K562 (cell line): ENCODE measurements around the gene AP5M1. TPM values are rescaled to one million over a fixed set of nuclear protein-coding genes. Genes with fewer than 3 reads are reported as not detected.
"Not testable (repeated sequence)": the region's sequence is repeated elsewhere in the genome, so short reads cannot be mapped to it uniquely, and the experiment has no call there.

ENCODE experiments used
- ATAC-seq: fragments of 200-7000 bp; cut with Tn5 transposase; 3 replicates; pipeline ENCODE4 v1.9.1; 2020; ENCODE audit warnings: moderate library complexity
- BruUV-seq: library from RNA; stranded (reverse); fragments of 400-500 nt; replicated peaks from 2 replicates; lab custom pipeline; 2021; lab: Mats Ljungman, UMichigan
- CTCF ChIA-PET: fragments of 300-600 bp; formaldehyde crosslinking; extraction: SDS; loops from one replicate; lab custom pipeline; 2021; ENCODE audit warnings: low intra/inter-chr PET ratio; lab: Yijun Ruan, JAX
- POLR2A ChIA-PET: fragments of 300-600, 350-650 bp; sonication (Branson Sonifier 250); formaldehyde crosslinking; extraction: SDS; loops from one replicate; lab custom pipeline; 2021; ENCODE audit warnings: antibody characterized with exemption, inconsistent platforms; lab: Yijun Ruan, JAX
- DNase-seq, 4 experiments: peaks; one replicate each; pipeline versions ENCODE4 v3.0.0 to v3.0.0-alpha.2; 2011 to 2018; ENCODE audit warnings: low spot score in 3 of 4, mixed read lengths in 3 of 4; ENCODE audit errors: extremely low read depth in 1 of 4
- FAIRE-seq: peaks from 2 replicates; lab custom pipeline; 2011; peaks lifted over from hg19 to GRCh38; lab: Jason Lieb, UNC
- H2AFZ ChIP-seq: 2 replicates; pipeline ENCODE4 v1.6.0; 2011; ENCODE audit warnings: low read depth, low read length, control low read depth, inconsistent platforms
- H3K27ac ChIP-seq: fragments of 200-600 bp; 3 replicates; pipeline ENCODE4 v1.8.0; 2011; ENCODE audit warnings: low read depth, mild to moderate bottlenecking, control low read depth, inconsistent platforms, low read length, moderate library complexity, mixed read lengths; ENCODE audit errors: extremely low read depth
- H3K27me3 ChIP-seq, 2 experiments: fragments of 300-600 bp in 1 of 2; 2 replicates in 1 of 2; 3 replicates in 1 of 2; pipeline versions ENCODE4 v1.6.0 to v1.8.0; 2011; ENCODE audit warnings: inconsistent platforms in 2 of 2, low read length in 2 of 2, mild to moderate bottlenecking in 1 of 2, mixed read lengths in 1 of 2, moderate library complexity in 1 of 2; ENCODE audit not compliant: control insufficient read depth in 2 of 2, insufficient read depth in 2 of 2
- H3K36me3 ChIP-seq: fragments of 300-600 bp; 3 replicates; pipeline ENCODE4 v1.8.0; 2011; ENCODE audit warnings: mild to moderate bottlenecking, low read length, inconsistent platforms; ENCODE audit not compliant: control insufficient read depth, insufficient read depth
- H3K4me1 ChIP-seq, 2 experiments: fragments of 200-600 bp in 1 of 2; replicated peaks in 1 of 2; 2 replicates in 1 of 2; 3 replicates in 1 of 2; pipeline versions ENCODE4 v1.5.1 to v1.8.0; 2011; ENCODE audit warnings: inconsistent platforms in 2 of 2, low read length in 2 of 2, mild to moderate bottlenecking in 1 of 2, mixed read lengths in 1 of 2, moderate library complexity in 1 of 2; ENCODE audit not compliant: control insufficient read depth in 2 of 2, insufficient read depth in 2 of 2
- H3K4me2 ChIP-seq: 2 replicates; pipeline ENCODE4 v1.6.1; 2011; ENCODE audit warnings: low read length, control low read depth, inconsistent platforms, mixed read lengths; ENCODE audit not compliant: insufficient read depth
- H3K4me3 ChIP-seq: fragments of 200-600 bp; sonication (generic), shearing (Covaris generic); 2 replicates; pipeline ENCODE4 v1.5.1; 2016; ENCODE audit warnings: control low read depth, inconsistent platforms
- H3K79me2 ChIP-seq: fragments of 200-600 bp; 3 replicates; pipeline ENCODE4 v1.8.0; 2011; ENCODE audit warnings: low read length, inconsistent platforms; ENCODE audit not compliant: control insufficient read depth, insufficient read depth
- H3K9ac ChIP-seq, 2 experiments: 2 replicates each; pipeline versions ENCODE4 v1.6.0 to v1.6.1; 2011; ENCODE audit warnings: low read depth in 2 of 2, low read length in 2 of 2, control low read depth in 1 of 2, inconsistent platforms in 1 of 2, mild to moderate bottlenecking in 1 of 2, mixed read lengths in 1 of 2; ENCODE audit not compliant: insufficient read depth in 1 of 2
- H3K9me1 ChIP-seq: one replicate; pipeline ENCODE4 v1.6.0; 2011; ENCODE audit warnings: inconsistent platforms, mild to moderate bottlenecking, low read length, moderate library complexity; ENCODE audit not compliant: control insufficient read depth, insufficient read depth
- H3K9me3 ChIP-seq: replicated peaks from 2 replicates; pipeline ENCODE4 v1.5.1; 2011; ENCODE audit warnings: low read depth, low read length, inconsistent platforms; ENCODE audit not compliant: control insufficient read depth, insufficient read depth
- H4K20me1 ChIP-seq: replicated peaks from 2 replicates; pipeline ENCODE4 v1.6.1; 2011; ENCODE audit warnings: low read length, inconsistent platforms, mixed read lengths; ENCODE audit not compliant: control insufficient read depth, insufficient read depth
- KAT7 ChIP-seq: sonication (generic); formaldehyde crosslinking; IDR thresholded peaks from 2 replicates; pipeline ENCODE4 v1.8.0; 2022; ENCODE audit warnings: missing genetic modification reagents, mild to moderate bottlenecking, borderline replicate concordance
- KLF13 ChIP-seq: fragments of 450-650 bp; IDR thresholded peaks from 2 replicates; pipeline ENCODE4 v1.6.1; 2016; ENCODE audit warnings: missing genetic modification characterization, low read depth, mild to moderate bottlenecking, missing compliant biosample characterization, moderate library complexity, borderline replicate concordance
- NFE2 ChIP-seq: IDR thresholded peaks from 2 replicates; pipeline ENCODE4 v1.6.1; 2014; ENCODE audit warnings: antibody characterized with exemption, low read depth
- NFE2L1 ChIP-seq: fragments of 450-650 bp; IDR thresholded peaks from 2 replicates; pipeline ENCODE4 v1.6.1; 2016; ENCODE audit warnings: missing genetic modification characterization, low read depth, mild to moderate bottlenecking, missing compliant biosample characterization, moderate library complexity, borderline replicate concordance
- SUPT5H ChIP-seq: fragments of 450-650 bp; IDR thresholded peaks from 2 replicates; pipeline ENCODE4 v1.6.1; 2016
- ZBTB11 ChIP-seq, 3 experiments: fragments of 200-800 bp in 1 of 3; fragments of 250-450 bp in 1 of 3; fragments of 450-650 bp in 1 of 3; sonication (Bioruptor Pico) in 1 of 3; sonication (Bioruptor generic) in 1 of 3; formaldehyde crosslinking in 1 of 3; IDR thresholded peaks; 2 replicates each; pipeline versions ENCODE4 v1.6.1 to v1.8.0; 2016 to 2022; ENCODE audit warnings: mild to moderate bottlenecking in 2 of 3, missing genetic modification characterization in 2 of 3, missing compliant biosample characterization in 1 of 3, moderate library complexity in 1 of 3
- ZNF318 ChIP-seq, 2 experiments: fragments of 450-650 bp; IDR thresholded peaks; 2 replicates each; pipeline ENCODE4 v1.6.1; 2016; ENCODE audit warnings: mild to moderate bottlenecking in 2 of 2, borderline replicate concordance in 1 of 2, low read depth in 1 of 2, moderate library complexity in 1 of 2
- ZNF445 ChIP-seq: fragments of 250-450 bp; sonication (Bioruptor Pico); IDR thresholded peaks from 2 replicates; pipeline ENCODE4 v1.4.0; 2020; ENCODE audit warnings: low read depth, mild to moderate bottlenecking, moderate library complexity
- WGBS: fragments of 100-300 bp; shearing (Covaris generic); methylation state at CpG from one replicate; pipeline ENCODE4 v1.1.6; 2016; ENCODE audit warnings: low coverage, mixed read lengths; ENCODE audit not compliant: insufficient coverage; ENCODE audit errors: missing lambda C conversion rate; 5-methylcytosine and 5-hydroxymethylcytosine counted together
- in situ Hi-C: fragments of 300-500 bp; cut with MboI; formaldehyde crosslinking; loops from 4 replicates; pipeline ENCODE4 v1.15.0; 2018; ENCODE audit warnings: inconsistent platforms, mixed read lengths
- intact Hi-C: fragments of 100-400 bp; cut with micrococcal nuclease; formaldehyde crosslinking; loops from 2 replicates; pipeline ENCODE4 v1.14.2; 2022
- polyA plus RNA-seq, 8 experiments: library from polyadenylated mRNA; depleted of rRNA in 4 of 8; stranded (reverse) in 5 of 8; unstranded in 3 of 8; fragments of >200 nt; fragmentation: Nextera tagmentation in 2 of 8; fragmentation: Illumina TruSeq in 1 of 8; extraction: Ambion mirVana in 2 of 8; extraction: Trizol in 1 of 8; gene quantifications; 2 replicates each; pipeline versions ENCODE4 v1.2.1 to v1.2.3, GENCODE V29; 2011 to 2014; ENCODE audit warnings: inconsistent platforms in 1 of 8, missing spikeins in 1 of 8
- total RNA-seq, 7 experiments: library from RNA; depleted of rRNA in 6 of 7; stranded (reverse); fragments of >200 nt in 6 of 7; fragmentation: Illumina TruSeq in 2 of 7; extraction: Trizol in 2 of 7; gene quantifications; 2 replicates each; pipeline versions ENCODE4 v1.2.1 to v1.2.3, GENCODE V29; 2011 to 2021; ENCODE audit warnings: low replicate concordance in 1 of 7

The AP5M1 gene
- total and polyA plus RNA-seq, 9 of the 15 experiments (the other 6 are each of a cell fraction or from before 2014, with no cell fraction given), result 16.1 to 51.7 (median 30.9) TPM

- TF ChIP-seq ZNF318 (IDR thresholded peaks at IDR 0.05; ENCODE audit: borderline replicate concordance in 1 of 2, low read depth in 1 of 2) (no peak), KAT7 (no peak), KLF13 (tag) (no peak), NFE2 (peak; percentile 79), ZNF445 (no peak), SUPT5H (no peak), ZBTB11 (CRISPR knock-in tag; IDR thresholded peaks at IDR 0.05) (no peak), NFE2L1 (tag) (peak; percentile 47; the same call in 1 of the 2 replicates)
Measured at GRCh38 chr14:57329833-57330232, 61.1 kb downstream of the AP5M1 start (continued).

DNA sequence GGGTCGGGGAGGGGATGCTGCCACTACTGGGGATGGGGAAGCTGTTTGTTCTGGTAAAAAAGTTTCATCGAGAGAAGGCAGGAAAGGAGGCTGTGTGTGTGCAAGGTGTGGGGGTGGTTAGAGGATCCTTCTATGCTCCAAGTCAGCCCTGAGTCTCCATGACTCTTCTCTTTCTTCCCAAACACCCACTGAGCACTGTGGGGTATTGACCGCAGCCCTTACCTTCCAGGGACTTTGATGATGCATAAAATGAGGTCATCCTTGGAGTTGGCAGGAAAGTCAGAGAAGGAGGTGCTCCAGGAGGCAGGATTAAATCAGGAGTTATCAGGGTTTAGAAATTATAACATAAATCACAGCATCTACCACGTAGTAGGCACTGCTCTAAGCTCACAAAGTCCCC lies 63.7 kb downstream of the AP5M1 start:
- BruUV-seq, H3K36me3 ChIP-seq, H3K9ac ChIP-seq, DNase-seq, H3K4me1 ChIP-seq, H3K27ac ChIP-seq, H3K9me3 ChIP-seq, FAIRE-seq, ATAC-seq, H3K9me1 ChIP-seq, H4K20me1 ChIP-seq, H3K79me2 ChIP-seq, H3K4me3 ChIP-seq, H3K4me2 ChIP-seq, H2AFZ ChIP-seq, POLR2A ChIA-PET, H3K27me3 ChIP-seq, CTCF ChIA-PET, intact Hi-C loops, in situ Hi-C loops: not testable (repeated sequence)
- WGBS, result 7% methylated on average over 2 of the region's 4 CpGs
